ENCODE data around the gene FBXO11. TPM values are rescaled to one million over a fixed set of nuclear protein-coding genes. Genes with fewer than 3 reads are reported as not detected.

FBXO11 gene
- total and polyA plus RNA-seq, 2 donors (not counting 1 experiment from before 2014, with no cell fraction given): 37.7 to 81.6 TPM

DNA sequence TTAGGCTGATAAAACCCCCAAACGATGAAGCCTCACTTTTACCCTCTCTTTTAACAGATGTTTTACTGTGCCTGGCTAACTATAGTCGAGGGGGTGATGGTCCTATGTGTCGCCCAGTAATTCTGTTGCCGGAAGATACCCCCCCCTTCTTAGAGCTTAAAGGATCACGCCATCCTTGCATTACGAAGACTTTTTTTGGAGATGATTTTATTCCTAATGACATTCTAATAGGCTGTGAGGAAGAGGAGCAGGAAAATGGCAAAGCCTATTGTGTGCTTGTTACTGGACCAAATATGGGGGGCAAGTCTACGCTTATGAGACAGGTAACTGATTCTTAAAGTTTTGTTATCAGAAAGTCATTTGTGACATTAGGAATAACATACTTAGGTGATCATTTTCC, 102.9 kb downstream of the FBXO11 start:
- H3K4me2 ChIP-seq (ENCODE audit: extremely low read depth, insufficient read depth, low read length): no peak overlapping the region
- H3K4me3 ChIP-seq (replicated peaks in 1 of 4; ENCODE audit: control extremely low read depth in 1 of 4, insufficient read depth in 1 of 4, low read depth in 3 of 4, low read length in 4 of 4): no peak overlapping the region
- TF ChIP-seq EZH2 (IDR thresholded peaks at IDR 0.05; ENCODE audit: low read length, missing control alignments) (no peak), CTCF (conservative IDR thresholded peaks at IDR 0.05 in 1 of 2, IDR thresholded peaks at IDR 0.05 in 1 of 2; ENCODE audit: low read depth in 1 of 2, low read length in 2 of 2) (no peak)
- H3K9me3 ChIP-seq (ENCODE audit: control insufficient read depth, insufficient read depth, low read depth, low read length): no peaks in the 10 kb centered on the region
- H3K36me3 ChIP-seq (ENCODE audit: control insufficient read depth, insufficient read depth, low read length): peaks cover 32% of the 10 kb centered on the region
- DNase-seq (ENCODE audit: low read depth in 2 of 2): no peak
- no peak overlapping the region for H3K9ac ChIP-seq (ENCODE audit: insufficient read depth, low read length)
- no peaks in the 10 kb centered on the region for H4K20me1 ChIP-seq (ENCODE audit: control insufficient read depth, extremely low read depth, insufficient read depth, low read length)
- no peaks in the 10 kb centered on the region for H3K27me3 ChIP-seq (ENCODE audit: control insufficient read depth, insufficient read depth, low read length)
- H3K79me2 ChIP-seq (ENCODE audit: control insufficient read depth, insufficient read depth, low read length): peaks cover 2% of the 10 kb centered on the region
- H3K27ac ChIP-seq (ENCODE audit: insufficient read depth, low read length): no peak overlapping the region
- no peak overlapping the region for H2AFZ ChIP-seq (ENCODE audit: low read length)
- H3K4me1 ChIP-seq (ENCODE audit: control insufficient read depth, extremely low read depth, insufficient read depth, low read length): peaks cover 6% of the 10 kb centered on the region

GRCh38 chr2:47801118-47801517, 105.2 kb downstream of the FBXO11 start:
- no peak for DNase-seq (ENCODE audit: low read depth in 2 of 2)
- H3K4me3 ChIP-seq (replicated peaks in 1 of 4; ENCODE audit: control extremely low read depth in 1 of 4, insufficient read depth in 1 of 4, low read depth in 3 of 4, low read length in 4 of 4): no peak overlapping the region
- H3K79me2 ChIP-seq (ENCODE audit: control insufficient read depth, insufficient read depth, low read length): peaks cover 2% of the 10 kb centered on the region
- H3K36me3 ChIP-seq (ENCODE audit: control insufficient read depth, insufficient read depth, low read length): peaks cover 25% of the 10 kb centered on the region
- H3K4me1 ChIP-seq (ENCODE audit: control insufficient read depth, extremely low read depth, insufficient read depth, low read length): no peaks in the 10 kb centered on the region
- H3K9me3 ChIP-seq (ENCODE audit: control insufficient read depth, insufficient read depth, low read depth, low read length): no peaks in the 10 kb centered on the region
- H3K27me3 ChIP-seq (ENCODE audit: control insufficient read depth, insufficient read depth, low read length): no peaks in the 10 kb centered on the region
- H3K9ac ChIP-seq (ENCODE audit: insufficient read depth, low read length): no peak overlapping the region
- no peaks in the 10 kb centered on the region for H4K20me1 ChIP-seq (ENCODE audit: control insufficient read depth, extremely low read depth, insufficient read depth, low read length)
- no peak for TF ChIP-seq EZH2 (IDR thresholded peaks at IDR 0.05; ENCODE audit: low read length, missing control alignments)
- no peak for TF ChIP-seq CTCF (conservative IDR thresholded peaks at IDR 0.05 in 1 of 2, IDR thresholded peaks at IDR 0.05 in 1 of 2; ENCODE audit: low read depth in 1 of 2, low read length in 2 of 2)
- H2AFZ ChIP-seq (ENCODE audit: low read length): no peak overlapping the region
- H3K27ac ChIP-seq (ENCODE audit: insufficient read depth, low read length): no peak overlapping the region
- H3K4me2 ChIP-seq (ENCODE audit: extremely low read depth, insufficient read depth, low read length): no peak overlapping the region

DNA sequence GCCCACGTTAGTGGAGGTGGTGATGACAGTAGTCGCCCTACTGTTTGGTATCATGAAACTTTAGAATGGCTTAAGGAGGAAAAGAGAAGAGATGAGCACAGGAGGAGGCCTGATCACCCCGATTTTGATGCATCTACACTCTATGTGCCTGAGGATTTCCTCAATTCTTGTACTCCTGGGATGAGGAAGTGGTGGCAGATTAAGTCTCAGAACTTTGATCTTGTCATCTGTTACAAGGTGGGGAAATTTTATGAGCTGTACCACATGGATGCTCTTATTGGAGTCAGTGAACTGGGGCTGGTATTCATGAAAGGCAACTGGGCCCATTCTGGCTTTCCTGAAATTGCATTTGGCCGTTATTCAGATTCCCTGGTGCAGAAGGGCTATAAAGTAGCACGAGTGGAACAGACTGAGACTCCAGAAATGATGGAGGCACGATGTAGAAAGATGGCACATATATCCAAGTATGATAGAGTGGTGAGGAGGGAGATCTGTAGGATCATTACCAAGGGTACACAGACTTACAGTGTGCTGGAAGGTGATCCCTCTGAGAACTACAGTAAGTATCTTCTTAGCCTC, 107.2 kb downstream of the FBXO11 start:
- Histone ChIP-seq H3K4me2 (ENCODE audit: extremely low read depth, insufficient read depth, low read length) (no peak overlapping the region), H2AFZ (ENCODE audit: low read length) (no peak overlapping the region), H3K9me3 (ENCODE audit: control insufficient read depth, insufficient read depth, low read depth, low read length) (no peaks in the 10 kb centered on the region), H4K20me1 (ENCODE audit: control insufficient read depth, extremely low read depth, insufficient read depth, low read length) (no peaks in the 10 kb centered on the region), H3K4me1 (ENCODE audit: control insufficient read depth, extremely low read depth, insufficient read depth, low read length) (no peaks in the 10 kb centered on the region), H3K4me3 (replicated peaks in 1 of 4; ENCODE audit: control extremely low read depth in 1 of 4, insufficient read depth in 1 of 4, low read depth in 3 of 4, low read length in 4 of 4) (no peak overlapping the region), H3K9ac (ENCODE audit: insufficient read depth, low read length) (no peak overlapping the region), H3K36me3 (ENCODE audit: control insufficient read depth, insufficient read depth, low read length) (peaks cover 24% of the 10 kb centered on the region), H3K27me3 (ENCODE audit: control insufficient read depth, insufficient read depth, low read length) (no peaks in the 10 kb centered on the region), H3K27ac (ENCODE audit: insufficient read depth, low read length) (no peak overlapping the region), H3K79me2 (ENCODE audit: control insufficient read depth, insufficient read depth, low read length) (peaks cover 13% of the 10 kb centered on the region)
- no peak for TF ChIP-seq CTCF (conservative IDR thresholded peaks at IDR 0.05 in 1 of 2, IDR thresholded peaks at IDR 0.05 in 1 of 2; ENCODE audit: low read depth in 1 of 2, low read length in 2 of 2)
- DNase-seq (ENCODE audit: low read depth in 2 of 2): no peak

Measured in fibroblast of lung (primary cell).